GM18517 (cell line): ENCODE measurements around the gene USP28.
"Not testable (repeated sequence)": the region's sequence is repeated elsewhere in the genome, so short reads cannot be mapped to it uniquely, and the experiment has no call there.

Source experiments
- ATAC-seq: cut with Tn5 transposase; IDR thresholded peaks from one replicate; pipeline ENCODE4 v1.9.1; 2021; ENCODE audit warnings: mild to moderate bottlenecking, moderate library complexity; ENCODE audit not compliant: unreplicated experiment

The USP28 gene

DNA sequence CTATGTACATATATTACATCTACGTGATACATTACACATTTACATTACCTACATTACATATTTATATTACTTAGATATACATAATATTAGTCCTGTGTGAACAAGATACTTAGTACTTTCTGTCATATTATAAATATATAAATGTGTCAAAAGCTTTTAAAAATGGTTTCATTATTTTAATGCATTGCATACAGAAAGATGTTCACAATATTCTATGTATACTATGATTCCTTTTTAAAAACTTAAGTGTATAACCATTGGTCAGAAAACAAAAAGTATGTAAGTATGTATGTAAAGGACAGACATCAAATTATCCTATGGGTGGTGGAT is 101.2 kb downstream of the USP28 start:
- ATAC-seq = no peak

DNA sequence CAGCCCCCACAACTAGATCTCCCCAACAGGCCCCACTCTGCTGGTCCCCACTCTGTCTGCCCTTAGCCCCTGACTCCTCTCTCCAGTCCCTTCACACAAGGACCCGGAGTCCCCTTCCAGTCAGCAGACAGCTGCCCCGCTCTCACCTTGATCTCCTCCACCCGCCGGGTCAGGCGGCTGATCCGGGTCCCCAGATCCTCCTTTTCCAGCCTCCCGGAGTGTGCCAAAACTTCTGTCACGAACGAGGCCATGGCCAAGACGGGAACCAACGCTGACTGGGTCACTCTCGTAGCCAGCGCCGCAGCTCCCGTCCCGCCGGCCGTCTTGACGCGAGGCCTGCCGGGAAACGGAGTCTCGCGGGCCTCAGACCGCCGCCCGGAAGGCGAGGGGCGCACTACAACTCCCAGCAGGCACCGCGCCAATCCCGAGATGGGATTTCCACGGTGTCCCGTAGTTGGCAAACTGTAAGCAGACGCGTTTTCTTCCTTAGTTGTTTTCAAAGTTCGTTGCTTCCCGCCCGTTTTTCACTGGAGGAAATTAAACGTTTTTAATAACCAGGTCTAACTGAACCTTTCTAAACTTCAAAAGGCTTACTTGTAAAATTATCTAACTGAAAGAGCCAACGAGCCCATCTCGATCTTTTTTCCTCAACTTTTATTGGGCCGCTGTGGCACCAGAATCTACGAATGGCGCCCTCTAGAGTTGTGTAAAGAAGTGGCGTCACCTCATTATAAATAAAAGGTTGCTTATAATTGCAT is 101.8 kb downstream of the USP28 start, which contains the start of gene ZW10:
ZW10 (minus strand) TSS at position 277 of the 758 bp plus-strand sequence; CDS start at position 251, 26 bp downstream.
- ATAC-seq = peak; percentile 95

DNA sequence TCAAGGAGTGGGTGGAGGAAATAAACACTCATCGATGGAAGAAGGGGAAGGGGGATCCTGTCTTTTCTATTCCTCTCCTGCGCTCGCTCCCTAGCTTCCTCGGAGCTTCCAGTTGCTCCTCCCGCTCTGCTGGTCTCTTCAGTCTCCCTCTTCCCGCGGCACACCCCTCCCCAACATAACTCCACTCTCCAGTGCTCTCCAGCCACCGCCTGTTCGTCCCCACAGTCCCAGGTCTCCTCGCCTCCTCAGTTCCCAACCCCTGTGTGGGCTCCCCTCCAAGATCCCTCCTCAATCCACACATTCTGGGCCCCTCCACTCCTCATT is 102.3 kb downstream of the USP28 start:
- ATAC-seq = no peak

DNA sequence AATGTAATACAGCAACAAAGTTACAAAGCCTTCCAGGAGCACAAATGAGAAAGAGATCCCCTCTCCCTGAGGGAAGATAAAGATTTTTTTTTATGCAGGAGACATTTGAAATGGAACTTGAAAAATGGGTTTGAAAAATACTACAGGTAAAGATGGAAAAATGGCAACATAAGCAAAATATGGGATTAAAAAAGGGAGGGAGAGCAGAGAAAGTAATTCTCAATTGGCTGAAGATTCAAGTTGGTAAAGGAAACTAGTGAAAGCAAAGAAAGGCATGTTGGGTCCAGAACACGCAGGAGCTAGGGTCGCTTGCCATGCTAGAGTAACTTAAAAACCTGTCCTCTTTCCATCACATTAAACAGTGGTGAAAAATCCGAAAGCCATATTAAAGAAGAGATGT is 103.4 kb downstream of the USP28 start:
- no peak for ATAC-seq

DNA sequence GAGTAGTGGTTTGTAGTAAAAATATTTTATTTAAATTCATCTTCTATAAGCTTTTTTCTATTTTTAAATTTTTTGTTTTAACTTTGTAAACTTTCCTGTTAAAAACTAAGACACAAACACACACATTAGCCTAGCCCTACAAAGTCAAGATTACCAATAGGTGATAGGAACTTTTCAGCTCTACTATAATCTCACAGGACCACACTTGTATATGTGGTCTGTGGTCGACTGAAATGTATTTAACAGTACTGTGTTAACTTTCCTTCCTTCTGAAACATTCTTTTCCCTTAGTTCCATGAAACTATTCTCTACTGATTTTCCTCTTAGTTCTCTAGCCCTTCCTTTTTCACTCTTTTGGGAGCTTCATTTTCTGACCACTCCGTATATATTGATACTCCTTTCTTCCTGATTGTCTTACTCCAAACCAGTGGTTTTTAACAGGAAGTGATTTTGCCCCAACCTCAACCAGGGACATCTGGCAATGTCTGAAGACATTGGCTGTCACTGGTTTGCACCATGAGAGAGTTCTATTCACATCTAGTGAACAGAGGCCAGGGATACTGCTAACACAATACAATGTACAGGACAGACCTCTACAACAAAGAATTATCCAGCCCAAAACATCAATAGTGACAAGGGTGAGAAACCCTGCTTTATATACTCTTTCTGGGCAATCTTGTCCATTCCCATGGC is 110.7 kb downstream of the USP28 start:
- ATAC-seq = no peak

DNA sequence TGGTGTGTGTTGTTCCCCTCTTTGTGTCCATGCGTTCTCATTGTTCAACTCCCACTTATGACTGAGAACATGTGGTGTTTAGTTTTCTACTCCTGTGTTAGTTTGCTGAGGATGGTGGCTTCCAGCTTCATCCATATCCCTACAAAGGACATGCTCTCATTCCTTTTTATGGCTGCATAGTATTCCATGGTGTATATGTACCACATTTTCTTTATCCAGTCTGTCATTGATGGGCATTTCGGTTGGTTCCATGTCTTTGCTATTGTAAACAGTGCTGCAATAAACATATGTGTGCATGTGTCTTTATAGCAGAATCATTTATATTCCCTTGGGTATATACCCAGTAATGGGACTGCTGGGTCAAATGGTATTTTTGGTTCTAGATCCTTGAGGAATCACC is 112.3 kb downstream of the USP28 start:
- not testable (repeated sequence) for ATAC-seq

DNA sequence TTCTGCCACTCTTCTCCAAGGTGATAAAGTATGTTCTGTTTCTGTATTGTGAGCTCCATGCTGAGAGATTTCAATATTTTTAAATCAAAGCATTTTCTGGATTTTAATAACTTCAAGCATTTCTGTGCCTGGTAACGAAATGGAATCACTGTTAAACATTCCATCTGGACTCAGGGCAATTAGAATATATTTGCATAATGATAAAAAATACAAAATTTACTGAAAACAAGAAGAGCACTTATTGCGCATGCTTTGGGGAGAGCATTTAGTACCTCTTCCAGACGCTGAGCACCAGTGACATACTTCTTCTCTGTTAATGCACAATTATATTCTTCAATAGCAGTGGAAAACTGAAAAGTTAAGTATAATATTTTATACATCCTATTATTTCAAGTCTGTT is 115.1 kb downstream of the USP28 start:
- ATAC-seq = no peak

DNA sequence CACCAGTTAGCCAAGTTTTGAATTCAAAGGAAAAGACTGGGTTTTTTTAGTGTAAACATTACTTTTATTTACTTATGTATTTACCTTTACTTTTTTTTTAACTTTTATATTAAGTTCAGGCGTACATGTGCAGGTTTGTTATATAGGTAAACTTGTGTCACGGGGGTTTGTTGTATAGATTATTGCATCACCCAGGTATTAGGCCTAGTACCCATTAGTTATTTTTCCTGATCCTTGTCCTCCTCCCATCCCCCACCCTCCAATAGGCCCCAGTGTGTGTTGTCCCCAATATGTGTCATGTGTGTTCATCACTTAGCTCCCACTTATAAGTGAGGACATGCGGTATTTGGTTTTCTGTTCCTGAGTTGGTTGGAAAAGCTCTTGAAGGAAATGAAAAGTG is 122.4 kb downstream of the USP28 start:
- ATAC-seq = no peak
